Left lung (tissue), 10 donors: Measurements from ENCODE around the gene ALKBH8. TPM values are rescaled to one million over a fixed set of nuclear protein-coding genes. Genes with fewer than 3 reads are reported as not detected.

ENCODE experiments used
- ATAC-seq: fragments of 200-7000 bp; cut with Tn5 transposase; one replicate; pipeline ENCODE4 v1.9.1; 2020; ENCODE audit warnings: moderate library complexity
- DNase-seq, 4 donors: peaks; one replicate each; pipeline ENCODE4 v3.0.0-alpha.2; 2013 to 2020
- H3K27ac ChIP-seq, 2 donors: fragments of 200-600 bp; sonication (generic) in 1 of 2; one replicate each; pipeline versions ENCODE4 v1.5.0 to v1.8.0; 2020 to 2021
- H3K27me3 ChIP-seq, 2 donors: fragments of 200-600 bp; sonication (generic) in 1 of 2; one replicate each; pipeline versions ENCODE4 v1.5.0 to v1.8.0; 2020 to 2021
- H3K36me3 ChIP-seq, 2 donors: fragments of 200-600 bp; sonication (generic) in 1 of 2; one replicate each; pipeline versions ENCODE4 v1.5.0 to v1.8.0; 2020 to 2021
- H3K4me1 ChIP-seq, 2 donors: fragments of 200-600 bp; one replicate each; pipeline ENCODE4 v1.8.0; 2021
- H3K4me3 ChIP-seq, 2 donors: fragments of 200-600 bp; sonication (generic) in 1 of 2; one replicate each; pipeline versions ENCODE4 v1.5.0 to v1.8.0; 2020 to 2021; ENCODE audit warnings: mild to moderate bottlenecking in 1 of 2
- H3K9me3 ChIP-seq, 2 donors: fragments of 200-600 bp; sonication (generic) in 1 of 2; one replicate each; pipeline versions ENCODE4 v1.5.0 to v1.8.0; 2020 to 2021
- intact Hi-C, 2 donors: fragments of 100-400 bp; cut with DNase I; formaldehyde crosslinking; loops; one replicate each; pipeline versions ENCODE4 v1.11.2 to v1.14.2; 2022
- polyA plus RNA-seq, 6 donors: library from polyadenylated mRNA; unstranded; fragments of 120-200 nt; gene quantifications; one replicate each; pipeline ENCODE4 v1.2.1, GENCODE V29; 2013; ENCODE audit not compliant: insufficient read length in 6 of 6
- total RNA-seq, 2 donors: library from RNA; stranded (reverse); fragmentation: NEBNext Ultra II Directional; extraction: Animal tissue kit (Norgen Biotek cat#: 25700); gene quantifications; one replicate each; pipeline ENCODE4 v1.2.1, GENCODE V29; 2021
- TF ChIP-seq, protein P1 (sequence below), 2 donors: fragments of 200-600 bp; sonication (generic) in 1 of 2; IDR thresholded peaks; one replicate each; pipeline versions ENCODE4 v1.5.0 to v1.8.0; 2021; ENCODE audit warnings: antibody characterized with exemption in 2 of 2
- donor health status: DM: no; HTN: yes; CAD: no.
- donor health status: DM: no; HTN: no; CAD: no.

The ALKBH8 gene
- total and polyA plus RNA-seq, 8 donors, result 6.5 to 16.5 (median 14.8) TPM

GRCh38 chr11:107457558-107458271, 107.8 kb downstream of the ALKBH8 start, which contains the start of gene CWF19L2:
Gene CWF19L2, minus strand, starts transcription at chr11:107457825. Its CDS starts 9 bp downstream, at chr11:107457816.
- H3K27ac ChIP-seq, result peak within 1 kb of the TSS; percentile 59 to 63
- peak; percentile 88 to 95 (median 90) for DNase-seq
- intact Hi-C loops, result no loop called here
- TF ChIP-seq, protein P1, sequence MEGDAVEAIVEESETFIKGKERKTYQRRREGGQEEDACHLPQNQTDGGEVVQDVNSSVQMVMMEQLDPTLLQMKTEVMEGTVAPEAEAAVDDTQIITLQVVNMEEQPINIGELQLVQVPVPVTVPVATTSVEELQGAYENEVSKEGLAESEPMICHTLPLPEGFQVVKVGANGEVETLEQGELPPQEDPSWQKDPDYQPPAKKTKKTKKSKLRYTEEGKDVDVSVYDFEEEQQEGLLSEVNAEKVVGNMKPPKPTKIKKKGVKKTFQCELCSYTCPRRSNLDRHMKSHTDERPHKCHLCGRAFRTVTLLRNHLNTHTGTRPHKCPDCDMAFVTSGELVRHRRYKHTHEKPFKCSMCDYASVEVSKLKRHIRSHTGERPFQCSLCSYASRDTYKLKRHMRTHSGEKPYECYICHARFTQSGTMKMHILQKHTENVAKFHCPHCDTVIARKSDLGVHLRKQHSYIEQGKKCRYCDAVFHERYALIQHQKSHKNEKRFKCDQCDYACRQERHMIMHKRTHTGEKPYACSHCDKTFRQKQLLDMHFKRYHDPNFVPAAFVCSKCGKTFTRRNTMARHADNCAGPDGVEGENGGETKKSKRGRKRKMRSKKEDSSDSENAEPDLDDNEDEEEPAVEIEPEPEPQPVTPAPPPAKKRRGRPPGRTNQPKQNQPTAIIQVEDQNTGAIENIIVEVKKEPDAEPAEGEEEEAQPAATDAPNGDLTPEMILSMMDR (IDR thresholded peaks at IDR 0.05), result peak in 1 of 2 donors; percentile 20
- H3K36me3 ChIP-seq, result peaks cover 0 to 16% of the 10 kb centered on the region in 2 donors
- peak; percentile 100 for ATAC-seq
- peak within 1 kb of the TSS; percentile 66 to 69 for H3K4me3 ChIP-seq
- H3K4me1 ChIP-seq, result peaks cover 5 to 17% of the 10 kb centered on the region in 2 donors
- no peaks in the 10 kb centered on the region for H3K27me3 ChIP-seq
- no peaks in the 10 kb centered on the region for H3K9me3 ChIP-seq

- TF ChIP-seq, protein P1 (IDR thresholded peaks at IDR 0.05), result no peak
- ATAC-seq (peak; percentile 25), DNase-seq (no peak)
- Histone ChIP-seq H3K27ac (peak overlapping the region; percentile 59 to 63), H3K27me3 (no peaks in the 10 kb centered on the region), H3K4me1 (peaks cover 5 to 17% of the 10 kb centered on the region in 2 donors), H3K9me3 (no peaks in the 10 kb centered on the region), H3K4me3 (peak overlapping the region; percentile 66 to 69), H3K36me3 (peaks cover 0 to 22% of the 10 kb centered on the region in 2 donors)
- intact Hi-C loops, result no loop called here
Measured at GRCh38 chr11:107457205-107457557, 108.4 kb downstream of the ALKBH8 start.

- no peak for ATAC-seq
- Histone ChIP-seq H3K4me3 (no peak overlapping the region), H3K9me3 (no peaks in the 10 kb centered on the region), H3K36me3 (peaks cover 0 to 25% of the 10 kb centered on the region in 2 donors), H3K27ac (no peak overlapping the region), H3K4me1 (peaks cover 5 to 17% of the 10 kb centered on the region in 2 donors), H3K27me3 (no peaks in the 10 kb centered on the region)
- DNase-seq, result no peak
- TF ChIP-seq, protein P1 (IDR thresholded peaks at IDR 0.05), result no peak
- intact Hi-C loops, result no loop called here
Measured at GRCh38 chr11:107453594-107454286, 111.8 kb downstream of the ALKBH8 start.

Other genes with a start within 250 kb of the ALKBH8 start
- gene CWF19L2, start 107.9 kb downstream of the ALKBH8 start, total RNA-seq, result 10 to 100 TPM; 11.0 to 11.5 TPM
- gene CWF19L2, start 107.9 kb downstream of the ALKBH8 start, polyA plus RNA-seq, result 10 to 100 TPM; 16.3 to 25.4 (median 21.9) TPM
- gene ELMOD1, start 25.4 kb upstream of the ALKBH8 start, total RNA-seq, result 1 to 10 TPM in 1 of 2 donors, under 1 TPM in 1; 0.96 to 1.0 TPM
- gene ELMOD1, start 25.4 kb upstream of the ALKBH8 start, polyA plus RNA-seq, result 1 to 10 TPM; 3.9 to 7.7 (median 6.0) TPM
- 1 to 10 TPM in 1 of 2 donors, under 1 TPM in 1; 0.96 to 2.4 TPM for gene SLN, start 146.3 kb upstream of the ALKBH8 start, total RNA-seq
- gene SLN, start 146.3 kb upstream of the ALKBH8 start, polyA plus RNA-seq, result under 1 TPM in 1 of 6 donors, not detected in 5; 0.23 TPM